ENCODE data around the gene SMARCA4. TPM values are rescaled to one million over a fixed set of nuclear protein-coding genes. Genes with fewer than 3 reads are reported as not detected.
A peak's percentile ranks its signal among the peaks of the same experiment; 100 is the strongest.

Gene SMARCA4
- polyA plus RNA-seq (2011; rRNA removed), result 25.2 and 46.3 TPM in 2 replicates
- polyA minus RNA-seq (2011; rRNA and poly(A)+ RNA removed), result 90.3 and 113 TPM in 2 replicates

GRCh38 chr19:10960314-10961072 is at the start of gene SMARCA4:
TSS of gene SMARCA4 (plus strand) at chr19:10961030. CDS start at chr19:10984152, 23,122 bp downstream.
- no peak for TF ChIP-seq CTCF (IDR thresholded peaks at IDR 0.05; ENCODE audit: insufficient read depth, low read depth, low read length)

GRCh38 chr19:10911579-10912363 is 49.1 kb upstream of the SMARCA4 start:
- ChIA-PET CTCF (interaction anchor here (0.8 to 1.5 kb wide), 3 partner anchors 9 to 48 kb away, joined by 3 to 6 read pairs (median 4); no protein-coding TSS in a partner anchor), POLR2A (no interaction called here)

More at GRCh38 chr19:10960314-10961072, at the start of gene SMARCA4:
- POLR2A ChIA-PET, result interaction anchor here (0.6 kb wide), 1 partner anchor 24 kb away, joined by 10 read pairs; no protein-coding TSS in a partner anchor
- CTCF ChIA-PET, result interaction anchor here (0.6 to 5.2 kb wide), 4 partner anchors 15 to 75 kb away, joined by 4 to 24 read pairs (median 4); no protein-coding TSS in a partner anchor
- Histone ChIP-seq H3K36me3 (ENCODE audit: control insufficient read depth, insufficient read depth, low read length) (no peaks in the 10 kb centered on the region), H3K27me3 (ENCODE audit: control insufficient read depth, insufficient read depth, low read length) (no peaks in the 10 kb centered on the region), H3K4me3 (ENCODE audit: low read depth, low read length) (peak within 1 kb of the TSS; percentile 83)
- DNase-seq (ENCODE audit: low read depth), result peak; percentile 77

GRCh38 chr19:10912619-10913018 is 48.2 kb upstream of the SMARCA4 start:
- no peak for DNase-seq (ENCODE audit: low read depth)
- POLR2A ChIA-PET, result no interaction called here
- no peak for TF ChIP-seq CTCF (IDR thresholded peaks at IDR 0.05; ENCODE audit: insufficient read depth, low read depth, low read length)

More at GRCh38 chr19:10911579-10912363, 49.1 kb upstream of the SMARCA4 start:
- no peak for DNase-seq (ENCODE audit: low read depth)
- Histone ChIP-seq H3K4me3 (ENCODE audit: low read depth, low read length) (no peak overlapping the region), H3K36me3 (ENCODE audit: control insufficient read depth, insufficient read depth, low read length) (peaks cover 37% of the 10 kb centered on the region), H3K27me3 (ENCODE audit: control insufficient read depth, insufficient read depth, low read length) (no peaks in the 10 kb centered on the region)
- no peak for TF ChIP-seq CTCF (IDR thresholded peaks at IDR 0.05; ENCODE audit: insufficient read depth, low read depth, low read length)

GRCh38 chr19:10913716-10914340 is 47.0 kb upstream of the SMARCA4 start:
- ChIA-PET CTCF (interaction anchor here (0.6 to 5.7 kb wide), 3 partner anchors 11 to 40 kb away, joined by 3 to 37 read pairs (median 3); no protein-coding TSS in a partner anchor), POLR2A (no interaction called here)
- peaks cover 30% of the 10 kb centered on the region for H3K36me3 ChIP-seq (ENCODE audit: control insufficient read depth, insufficient read depth, low read length)
- no peak for DNase-seq (ENCODE audit: low read depth)
- H3K27me3 ChIP-seq (ENCODE audit: control insufficient read depth, insufficient read depth, low read length), result no peaks in the 10 kb centered on the region
- no peak for TF ChIP-seq CTCF (IDR thresholded peaks at IDR 0.05; ENCODE audit: insufficient read depth, low read depth, low read length)
- no peak overlapping the region for H3K4me3 ChIP-seq (ENCODE audit: low read depth, low read length)

More at GRCh38 chr19:10912619-10913018, 48.2 kb upstream of the SMARCA4 start:
- H3K4me3 ChIP-seq (ENCODE audit: low read depth, low read length), result no peak overlapping the region
- no peaks in the 10 kb centered on the region for H3K27me3 ChIP-seq (ENCODE audit: control insufficient read depth, insufficient read depth, low read length)
- CTCF ChIA-PET, result interaction anchor here (0.9 to 1.5 kb wide), 3 partner anchors 9 to 48 kb away, joined by 3 to 6 read pairs (median 4); no protein-coding TSS in a partner anchor
- H3K36me3 ChIP-seq (ENCODE audit: control insufficient read depth, insufficient read depth, low read length), result peaks cover 37% of the 10 kb centered on the region
